GM12891 (cell line): ENCODE results near the gene EEFSEC.

Source experiments
- DNase-seq: peaks from one replicate; pipeline ENCODE4 v3.0.0; 2011; ENCODE audit warnings: low spot score; ENCODE audit not compliant: insufficient read length
- FAIRE-seq: peaks from 2 replicates; lab custom pipeline; 2011; peaks lifted over from hg19 to GRCh38; lab: Jason Lieb, UNC
- PAX5 ChIP-seq: IDR thresholded peaks from 2 replicates; pipeline ENCODE4 v1.6.1; 2011; ENCODE audit warnings: low read length, moderate library complexity, mild to moderate bottlenecking; ENCODE audit not compliant: insufficient read depth, severe bottlenecking
- POLR2A ChIP-seq: IDR thresholded peaks from 2 replicates; pipeline ENCODE4 v1.6.1; 2011; ENCODE audit warnings: low read depth, low read length, control low read depth
- POLR2AphosphoS5 ChIP-seq: IDR thresholded peaks from 2 replicates; pipeline ENCODE4 v1.6.1; 2011; ENCODE audit warnings: low read depth, low read length, control low read depth
- POU2F2 ChIP-seq: IDR thresholded peaks from 2 replicates; pipeline ENCODE4 v1.6.1; 2011; ENCODE audit warnings: low read depth, mild to moderate bottlenecking, control low read depth, low read length, moderate library complexity
- SPI1 ChIP-seq: IDR thresholded peaks from 2 replicates; pipeline ENCODE4 v1.6.1; 2011; ENCODE audit warnings: low read depth, low read length, control low read depth
- TAF1 ChIP-seq: IDR thresholded peaks from 2 replicates; pipeline ENCODE4 v1.6.1; 2011; ENCODE audit warnings: low read depth, low read length, control low read depth

Gene EEFSEC

DNA sequence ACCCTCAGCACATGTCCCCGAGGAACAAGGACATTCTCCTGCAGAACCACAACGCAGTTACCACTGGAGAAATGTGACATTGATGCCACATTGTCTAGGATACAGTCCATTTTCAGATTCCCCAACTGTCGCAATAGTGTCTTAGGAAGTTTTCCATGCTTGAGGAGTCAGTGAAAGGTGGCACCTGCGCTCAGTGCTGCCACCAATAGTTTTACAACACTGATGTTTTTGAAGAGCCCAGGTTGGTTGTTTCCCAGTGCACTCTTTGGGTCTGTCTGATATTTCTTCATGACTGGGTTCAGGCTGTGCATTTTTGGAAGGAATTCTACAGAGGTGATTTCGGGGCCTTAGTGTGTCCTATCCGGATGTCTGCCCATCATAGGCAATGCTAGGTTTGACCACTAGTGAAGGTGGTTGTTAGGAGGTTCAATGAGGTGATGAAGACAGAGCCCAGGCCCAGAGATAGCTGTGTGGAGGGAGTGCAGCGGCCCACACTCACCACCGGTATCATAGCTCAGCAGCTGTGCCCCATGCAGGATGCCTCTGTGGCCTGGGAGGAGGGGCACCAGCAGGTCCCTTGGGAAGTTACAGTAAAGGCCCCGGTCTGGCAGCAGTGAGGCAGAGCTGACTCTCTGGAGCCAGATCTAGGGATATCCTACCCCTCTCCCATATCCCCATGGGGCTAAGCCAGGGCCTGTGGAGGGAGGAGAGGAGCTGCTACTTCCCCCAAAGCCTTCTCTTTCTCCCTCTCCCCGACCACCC, 216.8 kb downstream of the EEFSEC start:
- FAIRE-seq (no peak), DNase-seq (no peak)
- TF ChIP-seq POLR2AphosphoS5 (no peak), SPI1 (no peak), POLR2A (no peak), POU2F2 (no peak), TAF1 (no peak), PAX5 (no peak)

- FAIRE-seq (peak; percentile 20), DNase-seq (no peak)
- TF ChIP-seq POLR2AphosphoS5 (no peak), TAF1 (no peak), PAX5 (no peak), POU2F2 (no peak), SPI1 (no peak), POLR2A (no peak)
These were observed 219.0 kb downstream of the EEFSEC start for GRCh38 chr3:128372281-128372680.

GRCh38 chr3:128372707-128373533, 219.6 kb downstream of the EEFSEC start:
- FAIRE-seq (peak; percentile 51), DNase-seq (no peak)
- TF ChIP-seq PAX5 (no peak), SPI1 (no peak), POLR2A (no peak)

DNA sequence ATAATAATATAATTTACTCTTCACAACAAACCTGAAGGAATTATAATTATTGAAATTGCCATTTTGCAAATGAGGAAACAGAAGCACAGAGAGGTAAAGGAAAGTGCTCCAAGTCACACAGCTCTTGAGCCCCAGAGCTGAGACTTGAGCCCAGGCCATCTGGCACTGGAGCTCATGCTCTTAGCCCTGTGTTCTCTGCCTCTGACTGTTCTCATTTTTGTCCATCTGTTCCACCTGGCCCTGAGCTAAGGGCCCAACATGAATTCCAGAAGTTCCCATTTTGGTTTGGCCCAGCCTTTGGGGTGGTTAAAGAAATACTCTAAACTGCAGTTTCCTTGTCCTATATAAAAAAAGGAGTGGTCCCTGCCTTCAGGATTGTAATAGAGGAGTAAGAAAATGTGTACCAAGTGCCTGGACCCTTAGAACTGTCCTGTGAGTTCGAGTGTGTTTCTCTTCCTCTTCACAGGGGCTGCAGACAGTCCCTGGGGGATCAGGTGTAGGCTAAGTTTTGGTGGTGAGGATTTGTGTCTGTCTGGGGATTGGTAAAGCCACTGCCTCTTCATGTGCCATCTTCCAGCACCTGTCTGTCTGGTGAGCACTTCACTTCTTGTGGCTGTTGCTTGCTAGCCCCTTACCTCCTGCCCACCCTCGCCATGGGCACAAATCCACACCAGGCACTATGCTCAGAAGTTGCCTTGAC, 221.6 kb downstream of the EEFSEC start:
- TF ChIP-seq POLR2A (no peak), SPI1 (peak; percentile 23; the same call in 1 of the 2 replicates)
- DNase-seq (no peak), FAIRE-seq (peak; percentile 5)

GRCh38 chr3:128376516-128376915, 223.2 kb downstream of the EEFSEC start:
- no peak for TF ChIP-seq SPI1
- TF ChIP-seq TAF1 = no peak
- TF ChIP-seq POU2F2 = no peak
- TF ChIP-seq PAX5 = no peak
- TF ChIP-seq POLR2A = no peak
- no peak for TF ChIP-seq POLR2AphosphoS5
- DNase-seq = no peak
- no peak for FAIRE-seq

DNA sequence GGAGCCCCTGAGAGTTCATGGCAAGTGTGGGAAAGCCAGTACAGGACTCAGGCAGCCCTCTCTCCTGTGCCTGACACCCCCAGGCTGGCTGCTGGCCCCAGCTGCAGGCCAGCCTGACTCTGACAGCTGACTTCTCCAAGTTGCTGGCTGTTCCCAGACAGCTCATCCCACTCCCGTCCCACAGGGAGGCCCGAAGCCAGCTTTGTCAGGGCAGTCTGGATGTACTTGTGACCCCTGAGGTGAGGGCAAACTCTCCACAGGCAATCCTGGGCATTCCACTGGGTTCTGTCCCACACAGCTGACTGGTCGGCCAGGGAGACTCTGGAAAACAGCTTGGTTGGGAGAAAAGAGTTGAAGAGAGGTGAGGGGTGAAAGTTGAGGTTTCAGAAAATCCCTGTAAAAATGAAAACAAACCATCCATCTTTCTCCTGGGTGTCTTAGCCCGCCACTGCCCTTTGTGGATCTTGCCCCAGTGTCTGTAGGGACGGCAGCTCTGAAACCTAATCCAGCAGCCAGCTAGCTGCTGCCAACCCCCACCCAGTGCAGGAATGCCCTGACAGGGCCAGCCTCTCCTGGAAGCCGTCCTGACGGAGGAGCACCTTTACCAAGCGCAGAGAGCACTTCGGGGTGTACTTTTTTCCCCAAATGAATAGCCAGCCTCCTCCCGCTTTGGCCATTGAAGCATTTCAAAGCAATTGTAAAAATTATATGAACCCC, 225.5 kb downstream of the EEFSEC start:
- DNase-seq (no peak), FAIRE-seq (no peak)

GRCh38 chr3:128379367-128380160, 226.3 kb downstream of the EEFSEC start:
- no peak for TF ChIP-seq POLR2AphosphoS5
- TF ChIP-seq SPI1 = no peak
- TF ChIP-seq POLR2A = no peak
- TF ChIP-seq TAF1 = no peak
- no peak for TF ChIP-seq PAX5
- TF ChIP-seq POU2F2 = no peak
- FAIRE-seq = no peak
- DNase-seq = no peak

More for the DNA sequence above, 225.5 kb downstream of the EEFSEC start:
- TF ChIP-seq PAX5 (no peak), POLR2AphosphoS5 (no peak), SPI1 (no peak), POLR2A (no peak), TAF1 (no peak)

DNA sequence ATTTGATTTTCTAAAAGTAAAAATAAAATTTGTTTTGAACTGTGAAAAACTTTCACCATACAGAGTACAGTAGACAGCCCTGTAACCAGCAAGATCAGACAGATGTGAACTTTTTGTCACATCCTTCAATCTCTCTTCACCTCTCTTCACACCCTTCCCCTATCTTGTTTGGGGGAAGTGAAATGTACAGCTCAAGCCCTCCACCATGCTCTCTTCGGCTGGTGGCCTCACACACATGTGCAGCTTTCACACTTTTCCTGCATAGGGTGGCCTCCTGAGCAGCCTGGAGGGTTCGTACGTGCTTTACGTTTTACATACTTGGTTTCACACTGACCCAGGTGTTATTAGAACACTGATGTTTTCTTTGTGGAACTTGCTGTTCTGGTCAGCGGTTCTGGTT, 227.0 kb downstream of the EEFSEC start:
- FAIRE-seq (no peak), DNase-seq (no peak)
- no peak for TF ChIP-seq SPI1
- no peak for TF ChIP-seq POLR2A
- no peak for TF ChIP-seq POU2F2
- TF ChIP-seq PAX5 = no peak
- no peak for TF ChIP-seq TAF1
- no peak for TF ChIP-seq POLR2AphosphoS5

DNA sequence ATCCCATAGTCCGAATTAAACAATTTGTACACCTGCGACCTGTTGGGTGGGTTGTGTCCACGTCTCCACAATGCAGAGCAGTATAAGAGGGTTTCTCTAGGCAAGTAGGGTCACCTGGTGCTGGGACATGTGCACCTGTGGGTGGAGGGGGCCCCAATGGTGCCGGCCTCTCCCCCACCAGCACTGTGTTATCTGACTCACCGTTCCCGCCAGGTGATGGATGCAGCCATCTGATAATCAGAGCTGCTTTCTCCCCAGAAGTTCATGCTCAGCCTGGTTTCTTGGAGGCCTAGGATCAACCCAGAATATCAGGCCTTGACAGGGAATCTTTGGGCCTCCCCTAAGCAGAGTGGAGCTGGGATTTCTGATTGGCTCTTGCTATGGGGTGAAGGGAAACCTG, 227.4 kb downstream of the EEFSEC start:
- no peak for FAIRE-seq
- TF ChIP-seq POLR2AphosphoS5 = no peak
- TF ChIP-seq SPI1 = no peak
- DNase-seq = no peak
